Glutamatergic neuron (in vitro differentiated cells): ENCODE measurements around the gene ABCB6. TPM values are rescaled to one million over a fixed set of nuclear protein-coding genes. Genes with fewer than 3 reads are reported as not detected.
A peak's percentile ranks its signal among the peaks of the same experiment; 100 is the strongest.

Source experiments
- DNase-seq: peaks from one replicate; pipeline ENCODE4 v3.0.0; 2022
- H3K27ac Mint-ChIP-seq: one replicate; pipeline ENCODE4 v1.8.0; 2020; ENCODE audit warnings: mild to moderate bottlenecking, mixed read lengths, inconsistent platforms; ENCODE audit not compliant: unreplicated experiment
- H3K27me3 Mint-ChIP-seq: one replicate; pipeline ENCODE4 v1.8.0; 2020; ENCODE audit warnings: mild to moderate bottlenecking, moderate library complexity, mixed read lengths, inconsistent platforms; ENCODE audit not compliant: unreplicated experiment
- H3K36me3 Mint-ChIP-seq: one replicate; pipeline ENCODE4 v1.8.0; 2020; ENCODE audit warnings: mild to moderate bottlenecking, mixed read lengths, inconsistent platforms; ENCODE audit not compliant: unreplicated experiment
- H3K4me1 Mint-ChIP-seq: one replicate; pipeline ENCODE4 v1.8.0; 2020; ENCODE audit warnings: mild to moderate bottlenecking, low read depth, mixed read lengths, inconsistent platforms; ENCODE audit not compliant: unreplicated experiment
- H3K4me3 Mint-ChIP-seq: one replicate; pipeline ENCODE4 v1.8.0; 2020; ENCODE audit warnings: mild to moderate bottlenecking, mixed read lengths, inconsistent platforms; ENCODE audit not compliant: unreplicated experiment
- H3K9me3 Mint-ChIP-seq: one replicate; pipeline ENCODE4 v1.8.0; 2020; ENCODE audit warnings: mild to moderate bottlenecking, moderate library complexity, mixed read lengths, inconsistent platforms; ENCODE audit not compliant: unreplicated experiment
- total RNA-seq: library from RNA; stranded (reverse); fragmentation: NEBNext Ultra II Directional; extraction: Animal tissue kit (Norgen Biotek cat#: 25700); gene quantifications from one replicate; pipeline ENCODE4 v1.2.1, GENCODE V29; 2021; ENCODE audit not compliant: unreplicated experiment
- TF ChIP-seq, protein P1 (sequence below): fragments of 200-600 bp; sonication (generic); IDR thresholded peaks from one replicate; pipeline ENCODE4 v1.5.0; 2021; ENCODE audit not compliant: partially characterized antibody, unreplicated experiment

Gene ABCB6
- total RNA-seq, 1 donor from 2014 or later: 49.4 TPM

DNA sequence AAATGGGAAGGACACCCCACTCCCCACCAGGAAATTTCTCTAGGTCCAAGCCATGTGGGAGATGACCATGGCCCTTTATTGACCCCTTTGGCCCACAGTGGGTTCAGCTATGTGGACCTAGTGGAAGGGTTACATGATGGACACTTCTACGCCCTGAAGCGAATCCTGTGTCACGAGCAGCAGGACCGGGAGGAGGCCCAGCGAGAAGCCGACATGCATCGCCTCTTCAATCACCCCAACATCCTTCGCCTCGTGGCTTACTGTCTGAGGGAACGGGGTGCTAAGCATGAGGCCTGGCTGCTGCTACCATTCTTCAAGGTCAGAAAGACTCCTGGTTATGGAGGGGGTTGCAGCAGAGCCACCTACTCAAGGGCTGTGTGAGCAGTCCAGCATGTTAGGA is 27.8 kb upstream of the ABCB6 start:
- no peak for DNase-seq
- H3K4me3 Mint-ChIP-seq: peak overlapping the region; percentile 97
- H3K4me1 Mint-ChIP-seq: peaks cover 15% of the 10 kb centered on the region

DNA sequence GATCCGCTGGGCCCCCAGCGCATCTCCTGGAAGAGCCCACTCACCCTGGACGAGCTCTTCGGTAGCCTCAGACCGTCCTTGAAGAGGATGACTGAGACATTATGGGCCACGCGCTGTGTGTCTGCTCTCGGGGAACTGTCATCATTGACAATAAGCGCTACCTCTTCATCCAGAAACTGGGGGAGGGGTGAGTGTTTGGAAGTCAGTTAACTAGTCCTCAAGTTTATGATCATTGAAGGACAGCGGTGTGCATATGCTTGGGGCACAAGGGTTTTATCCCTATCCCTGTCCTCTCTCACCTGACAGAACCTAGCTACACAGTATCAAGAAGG is 27.1 kb upstream of the ABCB6 start:
- no peak for DNase-seq
- peaks cover 6% of the 10 kb centered on the region for H3K9me3 Mint-ChIP-seq
- H3K27ac Mint-ChIP-seq: peak overlapping the region; percentile 99
- H3K4me3 Mint-ChIP-seq: peak overlapping the region; percentile 97
- peaks cover 9% of the 10 kb centered on the region for H3K4me1 Mint-ChIP-seq
- H3K27me3 Mint-ChIP-seq: peaks cover 1% of the 10 kb centered on the region
- TF ChIP-seq, protein P1, sequence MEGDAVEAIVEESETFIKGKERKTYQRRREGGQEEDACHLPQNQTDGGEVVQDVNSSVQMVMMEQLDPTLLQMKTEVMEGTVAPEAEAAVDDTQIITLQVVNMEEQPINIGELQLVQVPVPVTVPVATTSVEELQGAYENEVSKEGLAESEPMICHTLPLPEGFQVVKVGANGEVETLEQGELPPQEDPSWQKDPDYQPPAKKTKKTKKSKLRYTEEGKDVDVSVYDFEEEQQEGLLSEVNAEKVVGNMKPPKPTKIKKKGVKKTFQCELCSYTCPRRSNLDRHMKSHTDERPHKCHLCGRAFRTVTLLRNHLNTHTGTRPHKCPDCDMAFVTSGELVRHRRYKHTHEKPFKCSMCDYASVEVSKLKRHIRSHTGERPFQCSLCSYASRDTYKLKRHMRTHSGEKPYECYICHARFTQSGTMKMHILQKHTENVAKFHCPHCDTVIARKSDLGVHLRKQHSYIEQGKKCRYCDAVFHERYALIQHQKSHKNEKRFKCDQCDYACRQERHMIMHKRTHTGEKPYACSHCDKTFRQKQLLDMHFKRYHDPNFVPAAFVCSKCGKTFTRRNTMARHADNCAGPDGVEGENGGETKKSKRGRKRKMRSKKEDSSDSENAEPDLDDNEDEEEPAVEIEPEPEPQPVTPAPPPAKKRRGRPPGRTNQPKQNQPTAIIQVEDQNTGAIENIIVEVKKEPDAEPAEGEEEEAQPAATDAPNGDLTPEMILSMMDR: no peak
- H3K36me3 Mint-ChIP-seq: no peaks in the 10 kb centered on the region

More for the DNA sequence above, 27.8 kb upstream of the ABCB6 start:
- Mint-ChIP-seq H3K36me3 (no peaks in the 10 kb centered on the region), H3K27me3 (peaks cover 1% of the 10 kb centered on the region), H3K9me3 (peaks cover 6% of the 10 kb centered on the region), H3K27ac (peak overlapping the region; percentile 62)
- TF ChIP-seq, protein P1: no peak

DNA sequence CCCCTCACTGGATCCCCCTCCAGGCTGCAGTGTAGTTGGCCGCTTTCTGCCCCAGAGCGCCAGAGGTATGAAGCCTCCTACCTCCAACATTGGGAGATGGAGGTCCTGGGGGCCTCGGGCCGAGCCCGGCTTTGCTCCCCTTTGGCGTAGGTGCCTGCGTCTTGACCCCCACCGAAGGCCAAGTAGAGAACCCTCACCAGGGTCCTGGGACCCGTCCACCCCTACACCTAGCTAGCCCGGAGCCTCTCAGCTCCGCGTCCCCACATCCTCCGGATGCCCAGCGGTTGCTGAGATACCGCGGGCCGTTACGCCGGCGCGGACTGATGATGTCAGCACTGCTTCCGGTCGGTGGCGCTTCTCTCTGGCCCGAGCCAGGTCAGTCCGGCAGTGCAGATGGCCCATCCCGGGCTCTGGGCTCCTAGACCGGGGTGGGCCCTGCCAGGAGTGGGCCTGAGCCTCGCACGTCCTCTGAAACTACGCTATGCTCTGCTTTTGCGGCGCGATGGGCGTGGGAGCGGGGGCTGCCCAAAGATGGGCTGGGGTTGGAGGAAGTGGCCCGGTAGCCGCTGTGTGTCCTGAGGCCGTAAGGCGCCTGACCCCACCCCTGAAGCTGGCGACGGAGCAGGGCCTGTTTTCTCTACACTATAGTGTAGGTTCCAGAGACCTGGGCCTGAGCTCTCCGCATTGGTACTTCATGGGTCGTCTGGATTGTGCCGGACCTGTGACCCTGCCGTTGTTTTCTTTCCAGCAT is 26.6 kb upstream of the ABCB6 start, which contains the start of the genes GLB1L and STK16:
TSS of gene GLB1L (minus strand) at position 297 of the 751 bp plus-strand sequence. CDS start 1,871 bp downstream, outside the sequence.
TSS of gene STK16 (plus strand) at position 332 of the 751 bp plus-strand sequence. CDS start 521 bp downstream, outside the sequence.
- peaks cover 1% of the 10 kb centered on the region for H3K27me3 Mint-ChIP-seq
- no peaks in the 10 kb centered on the region for H3K36me3 Mint-ChIP-seq
- TF ChIP-seq, protein P1: no peak
- peak; percentile 97 for DNase-seq
- peak within 1 kb of the TSS; percentile 97 for H3K4me3 Mint-ChIP-seq
- peak within 1 kb of the TSS; percentile 99 for H3K27ac Mint-ChIP-seq
- H3K9me3 Mint-ChIP-seq: peaks cover 6% of the 10 kb centered on the region
- peaks cover 7% of the 10 kb centered on the region for H3K4me1 Mint-ChIP-seq

DNA sequence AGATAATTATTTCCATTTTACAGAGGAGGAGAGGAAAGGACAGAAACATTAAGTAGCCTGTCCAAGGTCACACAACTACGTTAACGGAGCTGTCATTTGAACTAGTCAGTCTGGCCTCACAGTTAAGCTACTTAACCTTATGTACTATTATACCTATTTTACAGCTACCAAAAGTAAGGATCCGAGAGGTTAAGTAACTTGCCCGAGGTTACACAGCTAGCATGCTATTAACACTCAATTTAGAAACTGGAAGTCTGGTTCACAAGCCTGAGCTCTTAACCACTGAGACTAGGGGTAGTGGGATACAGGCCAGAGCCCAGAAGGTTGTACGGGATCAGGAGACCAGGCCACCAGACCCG is 26.0 kb upstream of the ABCB6 start:
- Mint-ChIP-seq H3K4me1 (peaks cover 7% of the 10 kb centered on the region), H3K36me3 (no peaks in the 10 kb centered on the region), H3K27me3 (peaks cover 2% of the 10 kb centered on the region), H3K4me3 (peak overlapping the region; percentile 97), H3K9me3 (peaks cover 6% of the 10 kb centered on the region), H3K27ac (no peak overlapping the region)
- TF ChIP-seq, protein P1: no peak
- no peak for DNase-seq

- Mint-ChIP-seq H3K9me3 (peaks cover 6% of the 10 kb centered on the region), H3K27ac (no peak overlapping the region), H3K27me3 (peaks cover 4% of the 10 kb centered on the region), H3K4me3 (no peak overlapping the region), H3K4me1 (peaks cover 2% of the 10 kb centered on the region), H3K36me3 (no peaks in the 10 kb centered on the region)
- no peak for DNase-seq
- TF ChIP-seq, protein P1: no peak
These were observed 24.6 kb upstream of the ABCB6 start for GRCh38 chr2:219243291-219243761.
